Caco-2 (cell line): ENCODE measurements around the gene CD302. TPM values are rescaled to one million over a fixed set of nuclear protein-coding genes. Genes with fewer than 3 reads are reported as not detected.

Source experiments
- BruUV-seq: library from RNA; stranded (reverse); fragments of 400-500 nt; replicated peaks from 2 replicates; lab custom pipeline; 2021; lab: Mats Ljungman, UMichigan
- CTCF ChIA-PET: fragments of 300-600 bp; sonication (Branson Sonifier 250); formaldehyde crosslinking; loops from one replicate; lab custom pipeline; 2022; ENCODE audit warnings: antibody characterized with exemption; lab: Charles Lee
- POLR2A ChIA-PET: fragments of 300-600 bp; sonication (Branson Sonifier 250); formaldehyde crosslinking; loops from one replicate; lab custom pipeline; 2022; ENCODE audit warnings: antibody characterized with exemption; lab: Charles Lee
- DNase-seq, 2 experiments: peaks; one replicate each; pipeline versions ENCODE4 v3.0.0 to v3.0.0-alpha.2; 2020 to 2022
- H3K27me3 ChIP-seq: replicated peaks from 2 replicates; pipeline ENCODE4 v1.6.0; 2011; ENCODE audit warnings: low read length; ENCODE audit not compliant: control insufficient read depth, insufficient read depth
- H3K36me3 ChIP-seq: 2 replicates; pipeline ENCODE4 v1.5.1; 2011; ENCODE audit warnings: low read length; ENCODE audit not compliant: control insufficient read depth, insufficient read depth
- H3K4me1 ChIP-seq: fragments of 250-450 bp; sonication (Bioruptor Pico); 2 replicates; pipeline ENCODE4 v1.5.1; 2020; ENCODE audit warnings: mild to moderate bottlenecking
- H3K4me3 ChIP-seq: 2 replicates; pipeline ENCODE4 v1.5.1; 2011; ENCODE audit warnings: low read depth, mild to moderate bottlenecking, control low read depth, low read length
- H3K9me3 ChIP-seq: fragments of 250-450 bp; sonication (Bioruptor Pico); 2 replicates; pipeline ENCODE4 v1.5.1; 2020; ENCODE audit warnings: mild to moderate bottlenecking, moderate library complexity
- H3K27ac Mint-ChIP-seq: one replicate; pipeline ENCODE4 v1.8.0; 2022; ENCODE audit warnings: mixed read lengths; ENCODE audit not compliant: unreplicated experiment
- H3K27me3 Mint-ChIP-seq: one replicate; pipeline ENCODE4 v1.8.0; 2022; ENCODE audit warnings: mixed read lengths; ENCODE audit not compliant: insufficient read depth, unreplicated experiment
- H3K36me3 Mint-ChIP-seq: one replicate; pipeline ENCODE4 v1.8.0; 2022; ENCODE audit warnings: mild to moderate bottlenecking, mixed read lengths; ENCODE audit not compliant: insufficient read depth, unreplicated experiment
- H3K4me1 Mint-ChIP-seq: one replicate; pipeline ENCODE4 v1.8.0; 2022; ENCODE audit warnings: low read depth, mixed read lengths; ENCODE audit not compliant: unreplicated experiment
- H3K4me3 Mint-ChIP-seq: one replicate; pipeline ENCODE4 v1.8.0; 2022; ENCODE audit warnings: mild to moderate bottlenecking, moderate library complexity, mixed read lengths; ENCODE audit not compliant: unreplicated experiment
- H3K9me3 Mint-ChIP-seq: one replicate; pipeline ENCODE4 v1.8.0; 2022; ENCODE audit warnings: mixed read lengths; ENCODE audit not compliant: unreplicated experiment
- intact Hi-C: fragments of 100-400 bp; cut with micrococcal nuclease; formaldehyde crosslinking; loops from one replicate; pipeline ENCODE4 v1.10.0; 2022; ENCODE audit not compliant: unreplicated experiment
- total RNA-seq: library from RNA; stranded (reverse); gene quantifications from 2 replicates; pipeline ENCODE4 v1.2.3, GENCODE V29; 2022
- TF ChIP-seq, protein P1 (sequence below), 2 experiments: fragments of 200-600 bp in 1 of 2; IDR thresholded peaks; 1 replicate in 1 of 2; 2 replicates in 1 of 2; pipeline versions ENCODE4 v1.5.1 to v1.8.0; 2011 to 2022; ENCODE audit warnings: antibody characterized with exemption in 1 of 2, control low read depth in 1 of 2, inconsistent platforms in 1 of 2, low read depth in 1 of 2, low read length in 1 of 2, mild to moderate bottlenecking in 1 of 2, moderate library complexity in 1 of 2; ENCODE audit not compliant: insufficient read depth in 1 of 2, severe bottlenecking in 1 of 2, unreplicated experiment in 1 of 2

Gene CD302
- total RNA-seq, 1 experiment from 2014 or later, result 7.5 TPM

DNA sequence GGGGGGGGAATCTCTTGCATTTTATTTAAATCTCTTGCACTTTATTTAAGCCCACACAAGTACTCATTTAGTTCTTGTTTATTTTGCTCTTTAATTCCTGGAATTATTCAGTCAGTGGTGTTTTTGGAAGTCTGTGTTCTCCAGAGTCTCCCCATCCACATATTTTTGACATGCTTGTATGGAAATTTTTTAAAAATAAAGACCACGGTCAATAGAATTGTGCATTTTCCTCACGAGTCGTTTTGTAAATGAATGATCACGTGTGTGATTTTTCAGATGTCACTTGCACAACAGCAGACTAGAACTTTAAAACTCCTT lies 824 bp downstream of the CD302 start:
- Histone ChIP-seq H3K9me3 (no peaks in the 10 kb centered on the region), H3K36me3 (no peaks in the 10 kb centered on the region), H3K4me1 (peaks cover 19% of the 10 kb centered on the region), H3K4me3 (peak overlapping the region; percentile 82), H3K27me3 (no peaks in the 10 kb centered on the region)
- H3K27ac Mint-ChIP-seq, result peak overlapping the region; percentile 69
- H3K4me1 Mint-ChIP-seq, result peaks cover 14% of the 10 kb centered on the region
- DNase-seq, result no peak
- no peaks in the 10 kb centered on the region for H3K27me3 Mint-ChIP-seq
- intact Hi-C loops, result no loop called here
- CTCF ChIA-PET, result no interaction called here
- no peaks in the 10 kb centered on the region for H3K9me3 Mint-ChIP-seq
- BruUV-seq, result no TSS peak
- TF ChIP-seq, protein P1, sequence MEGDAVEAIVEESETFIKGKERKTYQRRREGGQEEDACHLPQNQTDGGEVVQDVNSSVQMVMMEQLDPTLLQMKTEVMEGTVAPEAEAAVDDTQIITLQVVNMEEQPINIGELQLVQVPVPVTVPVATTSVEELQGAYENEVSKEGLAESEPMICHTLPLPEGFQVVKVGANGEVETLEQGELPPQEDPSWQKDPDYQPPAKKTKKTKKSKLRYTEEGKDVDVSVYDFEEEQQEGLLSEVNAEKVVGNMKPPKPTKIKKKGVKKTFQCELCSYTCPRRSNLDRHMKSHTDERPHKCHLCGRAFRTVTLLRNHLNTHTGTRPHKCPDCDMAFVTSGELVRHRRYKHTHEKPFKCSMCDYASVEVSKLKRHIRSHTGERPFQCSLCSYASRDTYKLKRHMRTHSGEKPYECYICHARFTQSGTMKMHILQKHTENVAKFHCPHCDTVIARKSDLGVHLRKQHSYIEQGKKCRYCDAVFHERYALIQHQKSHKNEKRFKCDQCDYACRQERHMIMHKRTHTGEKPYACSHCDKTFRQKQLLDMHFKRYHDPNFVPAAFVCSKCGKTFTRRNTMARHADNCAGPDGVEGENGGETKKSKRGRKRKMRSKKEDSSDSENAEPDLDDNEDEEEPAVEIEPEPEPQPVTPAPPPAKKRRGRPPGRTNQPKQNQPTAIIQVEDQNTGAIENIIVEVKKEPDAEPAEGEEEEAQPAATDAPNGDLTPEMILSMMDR (IDR thresholded peaks at IDR 0.05; ENCODE audit: insufficient read depth in 1 of 2, low read depth in 1 of 2, low read length in 1 of 2, severe bottlenecking in 1 of 2, unreplicated experiment in 1 of 2), result no peak
- H3K36me3 Mint-ChIP-seq, result peaks cover 6% of the 10 kb centered on the region
- H3K4me3 Mint-ChIP-seq, result peak overlapping the region; percentile 87
- POLR2A ChIA-PET, result no interaction called here

DNA sequence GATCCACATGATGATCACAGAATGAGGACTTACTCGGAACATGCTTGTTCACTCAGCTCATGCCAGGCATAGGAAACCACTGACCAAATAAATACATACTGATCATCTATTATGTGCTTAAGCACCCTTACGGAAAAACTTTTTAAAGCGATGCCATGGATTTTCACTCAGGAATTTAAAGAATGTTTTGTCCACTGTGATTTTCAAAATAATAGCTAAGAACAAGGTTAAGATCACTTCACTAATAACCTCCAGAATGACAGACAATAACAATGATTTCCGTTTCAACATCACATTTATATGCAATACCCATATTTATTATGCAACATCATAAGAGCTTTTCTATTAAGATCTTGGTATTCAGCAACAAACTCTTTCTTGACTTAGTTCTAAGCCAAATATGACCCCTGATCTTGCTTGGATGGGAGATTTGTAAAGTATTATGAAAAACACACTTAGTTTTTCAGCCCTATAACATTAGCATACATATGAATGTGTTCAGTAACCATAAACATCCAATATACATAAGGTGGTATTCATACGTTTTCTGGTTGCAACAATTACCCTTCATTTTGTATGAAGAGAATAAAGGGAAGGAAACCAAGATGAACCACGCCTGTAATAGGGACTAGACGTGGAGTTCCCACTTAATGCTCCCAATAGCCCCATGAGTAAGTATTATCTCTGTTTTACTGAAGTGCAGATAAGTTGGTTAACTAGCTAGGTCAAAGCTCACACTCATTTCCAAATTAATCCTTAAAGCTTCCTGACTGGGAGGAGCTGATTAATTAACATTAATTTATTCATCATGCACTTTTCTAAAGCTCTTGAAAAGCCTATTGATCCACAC lies 1.9 kb downstream of the CD302 start:
- no peak overlapping the region for H3K27ac Mint-ChIP-seq
- H3K27me3 ChIP-seq, result no peaks in the 10 kb centered on the region
- H3K4me1 ChIP-seq, result peaks cover 19% of the 10 kb centered on the region
- H3K36me3 Mint-ChIP-seq, result peaks cover 6% of the 10 kb centered on the region
- H3K27me3 Mint-ChIP-seq, result no peaks in the 10 kb centered on the region
- CTCF ChIA-PET, result interaction anchor here (1.5 kb wide), 1 partner anchor 41 kb away, joined by 3 read pairs; no protein-coding TSS in a partner anchor
- H3K4me1 Mint-ChIP-seq, result peaks cover 14% of the 10 kb centered on the region
- no TSS peak for BruUV-seq
- intact Hi-C loops, result no loop called here
- no peak overlapping the region for H3K4me3 ChIP-seq
- peak overlapping the region; percentile 87 for H3K4me3 Mint-ChIP-seq
- TF ChIP-seq, protein P1 (IDR thresholded peaks at IDR 0.05; ENCODE audit: insufficient read depth in 1 of 2, low read depth in 1 of 2, low read length in 1 of 2, severe bottlenecking in 1 of 2, unreplicated experiment in 1 of 2), result no peak
- no peaks in the 10 kb centered on the region for H3K9me3 Mint-ChIP-seq
- POLR2A ChIA-PET, result no interaction called here
- no peaks in the 10 kb centered on the region for H3K9me3 ChIP-seq
- DNase-seq, result no peak
- H3K36me3 ChIP-seq, result no peaks in the 10 kb centered on the region

- Mint-ChIP-seq H3K9me3 (no peaks in the 10 kb centered on the region), H3K27ac (no peak overlapping the region), H3K27me3 (no peaks in the 10 kb centered on the region), H3K4me3 (no peak overlapping the region), H3K4me1 (peaks cover 15% of the 10 kb centered on the region), H3K36me3 (peaks cover 6% of the 10 kb centered on the region)
- no peaks in the 10 kb centered on the region for H3K27me3 ChIP-seq
- H3K4me1 ChIP-seq, result peaks cover 19% of the 10 kb centered on the region
- TF ChIP-seq, protein P1 (IDR thresholded peaks at IDR 0.05; ENCODE audit: insufficient read depth in 1 of 2, low read depth in 1 of 2, low read length in 1 of 2, severe bottlenecking in 1 of 2, unreplicated experiment in 1 of 2), result no peak
- H3K36me3 ChIP-seq, result no peaks in the 10 kb centered on the region
- no peaks in the 10 kb centered on the region for H3K9me3 ChIP-seq
- no peak overlapping the region for H3K4me3 ChIP-seq
- ChIA-PET CTCF (no interaction called here), POLR2A (interaction anchor here (0.7 kb wide), 1 partner anchor 519 kb away, joined by 6 read pairs; no protein-coding TSS in a partner anchor)
- BruUV-seq, result no TSS peak
- intact Hi-C loops, result no loop called here
- DNase-seq, result no peak
Measured at GRCh38 chr2:159793326-159793725, 4.7 kb downstream of the CD302 start.
